PC-9 (cell line): ENCODE data around the gene RDH13.
"Not testable (repeated sequence)": the region's sequence is repeated elsewhere in the genome, so short reads cannot be mapped to it uniquely, and the experiment has no call there.

ENCODE experiments used
- CTCF ChIP-seq: fragments of 200-600 bp; sonication (generic); conservative IDR thresholded peaks from 2 replicates; pipeline ENCODE4 v1.6.1; 2017; ENCODE audit warnings: mixed run types, antibody characterized with exemption, mild to moderate bottlenecking, moderate library complexity
- EZH2 ChIP-seq: fragments of 200-600 bp; sonication (generic); IDR thresholded peaks from 2 replicates; pipeline ENCODE4 v1.8.0; 2017; ENCODE audit warnings: antibody characterized with exemption, low read depth

GRCh38 chr19:55027140-55027471 is 35.8 kb downstream of the RDH13 start:
- TF ChIP-seq CTCF, EZH2: not testable (repeated sequence)
